Endothelial cell of umbilical vein (primary cell): ENCODE measurements around the gene FBXL22. TPM values are rescaled to one million over a fixed set of nuclear protein-coding genes. Genes with fewer than 3 reads are reported as not detected.

Experiments
- BruUV-seq: library from RNA; stranded (reverse); fragments of 400-500 nt; replicated peaks from 2 replicates; lab custom pipeline; 2021; lab: Mats Ljungman, UMichigan
- CTCF ChIA-PET: fragments of 300-600, 350-600 bp; sonication (Branson Sonifier 250); formaldehyde crosslinking; loops from one replicate; lab custom pipeline; 2021; ENCODE audit warnings: antibody characterized with exemption, inconsistent platforms; lab: Charles Lee
- POLR2A ChIA-PET: fragments of 300-600, 350-600 bp; sonication (Branson Sonifier 250); formaldehyde crosslinking; loops from one replicate; lab custom pipeline; 2021; ENCODE audit warnings: antibody characterized with exemption, inconsistent platforms; lab: Charles Lee
- DNase-seq: peaks from one replicate; pipeline ENCODE4 v3.0.0-alpha.2; 2011; ENCODE audit warnings: low read depth, low spot score
- FAIRE-seq: peaks from 2 replicates; lab custom pipeline; 2011; peaks lifted over from hg19 to GRCh38; lab: Jason Lieb, UNC
- H2AFZ ChIP-seq: 2 replicates; pipeline ENCODE4 v1.6.0; 2012; ENCODE audit warnings: low read depth, low read length, control low read depth, inconsistent platforms
- H3K27ac ChIP-seq: 2 replicates; pipeline ENCODE4 v1.5.1; 2011; ENCODE audit warnings: low read depth, mild to moderate bottlenecking, control low read depth, low read length, moderate library complexity; ENCODE audit not compliant: insufficient read depth
- H3K27me3 ChIP-seq, 2 experiments: 2 replicates each; pipeline versions ENCODE4 v1.6.0 to v1.6.1; 2011; ENCODE audit warnings: low read length in 2 of 2, mixed read lengths in 1 of 2; ENCODE audit not compliant: control insufficient read depth in 2 of 2, insufficient read depth in 2 of 2
- H3K36me3 ChIP-seq, 2 experiments: 2 replicates in 1 of 2; 3 replicates in 1 of 2; pipeline ENCODE4 v1.5.1; 2011; ENCODE audit warnings: low read length in 2 of 2, mild to moderate bottlenecking in 1 of 2, moderate library complexity in 1 of 2; ENCODE audit not compliant: control insufficient read depth in 2 of 2, insufficient read depth in 2 of 2; ENCODE audit errors: extremely low read depth in 1 of 2
- H3K4me1 ChIP-seq: 3 replicates; pipeline ENCODE4 v1.5.1; 2011; ENCODE audit warnings: mild to moderate bottlenecking, low read length; ENCODE audit not compliant: control insufficient read depth, insufficient read depth; ENCODE audit errors: extremely low read depth
- H3K4me2 ChIP-seq: 2 replicates; pipeline ENCODE4 v1.6.1; 2011; ENCODE audit warnings: low read length, control low read depth, mixed read lengths; ENCODE audit not compliant: insufficient read depth
- H3K4me3 ChIP-seq, 3 experiments: fragments of 200-600 bp in 1 of 3; sonication (generic), shearing (Covaris generic) in 1 of 3; replicated peaks in 1 of 3; 2 replicates each; pipeline ENCODE4 v1.5.1; 2011 to 2016; ENCODE audit warnings: control low read depth in 3 of 3, low read length in 3 of 3, mild to moderate bottlenecking in 2 of 3, inconsistent platforms in 1 of 3, low read depth in 1 of 3, moderate library complexity in 1 of 3; ENCODE audit not compliant: insufficient read depth in 1 of 3
- H3K79me2 ChIP-seq: 2 replicates; pipeline ENCODE4 v1.6.0; 2012; ENCODE audit warnings: low read length, inconsistent platforms; ENCODE audit not compliant: control insufficient read depth, insufficient read depth
- H3K9ac ChIP-seq: replicated peaks from 2 replicates; pipeline ENCODE3; 2011; ENCODE audit warnings: low read length, control low read depth; ENCODE audit not compliant: insufficient read depth; ENCODE audit errors: extremely low read depth
- H3K9me1 ChIP-seq: replicated peaks from 3 replicates; pipeline ENCODE4 v1.6.0; 2011; ENCODE audit warnings: mild to moderate bottlenecking, low read length; ENCODE audit not compliant: control insufficient read depth, insufficient read depth; ENCODE audit errors: extremely low read depth
- H3K9me3 ChIP-seq: replicated peaks from 2 replicates; pipeline ENCODE4 v1.5.1; 2012; ENCODE audit warnings: low read length, inconsistent platforms; ENCODE audit not compliant: control insufficient read depth, insufficient read depth
- H4K20me1 ChIP-seq: replicated peaks from 2 replicates; pipeline ENCODE3; 2011; ENCODE audit warnings: mild to moderate bottlenecking, low read length; ENCODE audit not compliant: control insufficient read depth, insufficient read depth; ENCODE audit errors: extremely low read depth
- EZH2 ChIP-seq: IDR thresholded peaks from 2 replicates; pipeline ENCODE4 v1.6.1; 2012; ENCODE audit warnings: borderline replicate concordance, low read depth, mild to moderate bottlenecking, moderate library complexity, low read length, inconsistent platforms; ENCODE audit not compliant: severe bottlenecking
- FOS ChIP-seq: IDR thresholded peaks from 2 replicates; pipeline ENCODE4 v1.6.1; 2011; ENCODE audit warnings: mild to moderate bottlenecking, low read length, moderate library complexity, borderline replicate concordance; ENCODE audit not compliant: insufficient read depth
- GATA2 ChIP-seq: IDR thresholded peaks from 2 replicates; pipeline ENCODE4 v1.7.0; 2011; ENCODE audit warnings: low read depth, mild to moderate bottlenecking, moderate library complexity, mixed read lengths, low read length; ENCODE audit not compliant: insufficient read length, insufficient read depth
- JUN ChIP-seq: IDR thresholded peaks from 2 replicates; pipeline ENCODE4 v1.6.1; 2011; ENCODE audit warnings: borderline replicate concordance, low read depth; ENCODE audit not compliant: insufficient read length, insufficient read depth
- MAX ChIP-seq: IDR thresholded peaks from 2 replicates; pipeline ENCODE4 v1.6.1; 2011; ENCODE audit not compliant: insufficient read depth, insufficient read length
- MYC ChIP-seq: IDR thresholded peaks from one replicate; pipeline ENCODE4 v1.6.1; 2011; ENCODE audit warnings: mild to moderate bottlenecking, low read depth, low read length
- POLR2A ChIP-seq: IDR thresholded peaks from 2 replicates; pipeline ENCODE4 v1.6.1; 2012; ENCODE audit warnings: low read depth, mild to moderate bottlenecking, control low read depth, low read length
- POLR2AphosphoS5 ChIP-seq: IDR thresholded peaks from 2 replicates; pipeline ENCODE4 v1.6.1; 2012; ENCODE audit warnings: low read depth, mild to moderate bottlenecking, control low read depth, low read length, moderate library complexity; ENCODE audit not compliant: insufficient read depth
- dilution Hi-C: fragments of 300-500 bp; cut with MboI; formaldehyde crosslinking; loops from one replicate; pipeline ENCODE4 v1.15.0; 2019; ENCODE audit warnings: low sequenced_read_pairs; ENCODE audit not compliant: extremely low pct_ligation_motif_present
- intact Hi-C: fragments of 100-400 bp; cut with micrococcal nuclease; formaldehyde crosslinking; loops from one replicate; pipeline ENCODE4 v1.10.0; 2022
- polyA plus RNA-seq, 4 experiments: library from polyadenylated mRNA; depleted of rRNA in 3 of 4; stranded (reverse) in 3 of 4; unstranded in 1 of 4; fragments of >200 nt; gene quantifications; 2 replicates each; pipeline versions ENCODE4 v1.2.1 to v1.2.3, GENCODE V29; 2011 to 2012; ENCODE audit warnings: missing spikeins in 1 of 4
- total RNA-seq: library from RNA; stranded (reverse); gene quantifications from 2 replicates; pipeline ENCODE4 v1.2.3, GENCODE V29; 2021
- TF ChIP-seq, protein P1 (sequence below), 2 donors: IDR thresholded peaks; 1 replicate in 1 of 2; 2 replicates in 1 of 2; pipeline ENCODE4 v1.5.1; 2011; ENCODE audit warnings: low read length in 2 of 2, mild to moderate bottlenecking in 2 of 2, moderate library complexity in 2 of 2, control low read depth in 1 of 2, inconsistent platforms in 1 of 2, low read depth in 1 of 2; ENCODE audit not compliant: insufficient read depth in 1 of 2; ENCODE audit errors: extremely low read depth in 1 of 2

Gene FBXL22
- total and polyA plus RNA-seq, 2 donors (not counting 3 experiments of a cell fraction or from before 2014, with no cell fraction given), result 0.06 TPM; not detected in 1

GRCh38 chr15:63553388-63553791 is 43.8 kb upstream of the FBXL22 start:
- no peak overlapping the region for H2AFZ ChIP-seq
- H3K36me3 ChIP-seq, result peaks cover 0 to 3% of the 10 kb centered on the region in 2 experiments
- CTCF ChIA-PET, result interaction anchor here (0.7 to 2.5 kb wide), 22 partner anchors 9 to 265 kb away, joined by 3 to 16 read pairs (median 4); partner anchors contain the start of gene USP3
- intact Hi-C loops, result loop anchor here (2.0 kb wide), 1 partner anchor 49 kb away; the partner anchor contains the start of gene USP3
- no peaks in the 10 kb centered on the region for H3K9me3 ChIP-seq
- H3K9me1 ChIP-seq, result no peaks in the 10 kb centered on the region
- H3K4me1 ChIP-seq, result peaks cover 15% of the 10 kb centered on the region
- dilution Hi-C loops, result no loop called here
- peak overlapping the region; percentile 61 for H3K4me2 ChIP-seq
- POLR2A ChIA-PET, result interaction anchor here (0.5 to 1.1 kb wide), 3 partner anchors 9 to 1554 kb away, joined by 3 to 4 read pairs (median 3); no protein-coding TSS in a partner anchor
- peak; percentile 49 for TF ChIP-seq POLR2AphosphoS5
- TF ChIP-seq POLR2A, result no peak
- BruUV-seq, result no TSS peak
- no peaks in the 10 kb centered on the region for H4K20me1 ChIP-seq
- H3K27me3 ChIP-seq, result no peaks in the 10 kb centered on the region
- H3K9ac ChIP-seq, result peak overlapping the region; percentile 46
- peak overlapping the region; percentile 50 for H3K27ac ChIP-seq
- DNase-seq (peak; percentile 89), FAIRE-seq (peak; percentile 95)
- H3K79me2 ChIP-seq, result peaks cover 20% of the 10 kb centered on the region
- no peak overlapping the region for H3K4me3 ChIP-seq

- DNase-seq, result no peak
- no peak overlapping the region for H3K27ac ChIP-seq
Observed at GRCh38 chr15:63554337-63554927, 42.8 kb upstream of the FBXL22 start.

More at GRCh38 chr15:63554337-63554927, 42.8 kb upstream of the FBXL22 start:
- POLR2A ChIA-PET, result no interaction called here
- peaks cover 15% of the 10 kb centered on the region for H3K4me1 ChIP-seq
- H3K9me3 ChIP-seq, result no peaks in the 10 kb centered on the region
- H4K20me1 ChIP-seq, result no peaks in the 10 kb centered on the region
- no peak for FAIRE-seq
- dilution Hi-C loops, result no loop called here
- peaks cover 0 to 3% of the 10 kb centered on the region in 2 experiments for H3K36me3 ChIP-seq
- BruUV-seq, result no TSS peak
- no peaks in the 10 kb centered on the region for H3K9me1 ChIP-seq
- no peak overlapping the region for H3K4me2 ChIP-seq
- CTCF ChIA-PET, result interaction anchor here (1.0 to 2.5 kb wide), 6 partner anchors 11 to 67 kb away, joined by 3 to 16 read pairs (median 12); partner anchors contain the start of gene USP3
- H3K4me3 ChIP-seq, result no peak overlapping the region
- intact Hi-C loops, result no loop called here
- no peak overlapping the region for H3K9ac ChIP-seq
- no peaks in the 10 kb centered on the region for H3K27me3 ChIP-seq
- H3K79me2 ChIP-seq, result peaks cover 20% of the 10 kb centered on the region
- no peak overlapping the region for H2AFZ ChIP-seq
- no peak for TF ChIP-seq POLR2AphosphoS5
- TF ChIP-seq, protein P1, sequence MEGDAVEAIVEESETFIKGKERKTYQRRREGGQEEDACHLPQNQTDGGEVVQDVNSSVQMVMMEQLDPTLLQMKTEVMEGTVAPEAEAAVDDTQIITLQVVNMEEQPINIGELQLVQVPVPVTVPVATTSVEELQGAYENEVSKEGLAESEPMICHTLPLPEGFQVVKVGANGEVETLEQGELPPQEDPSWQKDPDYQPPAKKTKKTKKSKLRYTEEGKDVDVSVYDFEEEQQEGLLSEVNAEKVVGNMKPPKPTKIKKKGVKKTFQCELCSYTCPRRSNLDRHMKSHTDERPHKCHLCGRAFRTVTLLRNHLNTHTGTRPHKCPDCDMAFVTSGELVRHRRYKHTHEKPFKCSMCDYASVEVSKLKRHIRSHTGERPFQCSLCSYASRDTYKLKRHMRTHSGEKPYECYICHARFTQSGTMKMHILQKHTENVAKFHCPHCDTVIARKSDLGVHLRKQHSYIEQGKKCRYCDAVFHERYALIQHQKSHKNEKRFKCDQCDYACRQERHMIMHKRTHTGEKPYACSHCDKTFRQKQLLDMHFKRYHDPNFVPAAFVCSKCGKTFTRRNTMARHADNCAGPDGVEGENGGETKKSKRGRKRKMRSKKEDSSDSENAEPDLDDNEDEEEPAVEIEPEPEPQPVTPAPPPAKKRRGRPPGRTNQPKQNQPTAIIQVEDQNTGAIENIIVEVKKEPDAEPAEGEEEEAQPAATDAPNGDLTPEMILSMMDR (IDR thresholded peaks at IDR 0.05; ENCODE audit: extremely low read depth in 1 of 2, insufficient read depth in 1 of 2, low read depth in 1 of 2, low read length in 2 of 2), result no peak
- no peak for TF ChIP-seq MYC
- TF ChIP-seq GATA2, result no peak
- TF ChIP-seq MAX, result no peak
- no peak for TF ChIP-seq FOS
- TF ChIP-seq JUN, result no peak
- no peak for TF ChIP-seq POLR2A
- no peak for TF ChIP-seq EZH2
